HCT116 (cell line): ENCODE measurements around the gene RFXANK.

Experiments used
- CTCF ChIP-seq, 3 experiments: fragments of 200-600 bp in 1 of 3; sonication (generic) in 1 of 3; IDR thresholded peaks in 2 of 3; conservative IDR thresholded peaks in 1 of 3; 2 replicates each; pipeline ENCODE4 v1.5.1; 2012 to 2017; ENCODE audit warnings: low read depth in 2 of 3, low read length in 2 of 3, antibody characterized with exemption in 1 of 3, borderline replicate concordance in 1 of 3, control low read depth in 1 of 3, mild to moderate bottlenecking in 1 of 3, mixed read lengths in 1 of 3, mixed run types in 1 of 3, moderate library complexity in 1 of 3; ENCODE audit not compliant: insufficient read depth in 1 of 3
- EGR1 ChIP-seq: IDR thresholded peaks from 2 replicates; pipeline ENCODE4 v1.6.1; 2012; ENCODE audit warnings: low read depth
- EZH2phosphoT487 ChIP-seq: fragments of 200-600 bp; IDR thresholded peaks from 2 replicates; pipeline ENCODE4 v1.6.1; 2018; ENCODE audit warnings: antibody characterized with exemption, borderline replicate concordance
- MAX ChIP-seq: IDR thresholded peaks from 2 replicates; pipeline ENCODE4 v1.6.1; 2012
- POLR2A ChIP-seq: IDR thresholded peaks from 2 replicates; pipeline ENCODE4 v1.7.0; 2011; ENCODE audit warnings: borderline replicate concordance; ENCODE audit not compliant: insufficient read depth, insufficient read length; ENCODE audit errors: extremely low read depth
- POLR2AphosphoS5 ChIP-seq: IDR thresholded peaks from 2 replicates; pipeline ENCODE4 v1.6.1; 2011; ENCODE audit warnings: mild to moderate bottlenecking, low read depth, low read length, moderate library complexity
- RAD21 ChIP-seq: IDR thresholded peaks from 2 replicates; pipeline ENCODE4 v1.6.1; 2012; ENCODE audit warnings: low read depth, mild to moderate bottlenecking
- REST ChIP-seq: IDR thresholded peaks from 2 replicates; pipeline ENCODE4 v1.6.1; 2012; ENCODE audit warnings: low read depth
- SRF ChIP-seq: IDR thresholded peaks from 2 replicates; pipeline ENCODE4 v1.6.1; 2012; ENCODE audit warnings: low read depth
- YY1 ChIP-seq: IDR thresholded peaks from 2 replicates; pipeline ENCODE4 v1.6.1; 2011; ENCODE audit warnings: low read length, low read depth, moderate library complexity, mild to moderate bottlenecking; ENCODE audit not compliant: insufficient replicate concordance; ENCODE audit errors: extremely low read depth
- ZBTB33 ChIP-seq: IDR thresholded peaks from 2 replicates; pipeline ENCODE4 v1.6.1; 2011; ENCODE audit warnings: mild to moderate bottlenecking, low read length, moderate library complexity; ENCODE audit not compliant: insufficient replicate concordance; ENCODE audit errors: extremely low read depth

GRCh38 chr19:19185853-19186740 lies 6.0 kb upstream of the RFXANK start:
- TF ChIP-seq SRF = no peak
- no peak for TF ChIP-seq EZH2phosphoT487
- peak; percentile 76 to 91 (median 88); a peak in 5 of 6 replicates for TF ChIP-seq CTCF (IDR thresholded peaks at IDR 0.05 in 2 of 3, conservative IDR thresholded peaks at IDR 0.05 in 1 of 3; ENCODE audit: borderline replicate concordance in 1 of 3, insufficient read depth in 1 of 3, low read depth in 2 of 3, low read length in 2 of 3)
- TF ChIP-seq REST = no peak
- TF ChIP-seq POLR2A = no peak
- no peak for TF ChIP-seq EGR1
- TF ChIP-seq POLR2AphosphoS5 = no peak
- no peak for TF ChIP-seq YY1
- peak; percentile 78 for TF ChIP-seq RAD21
- TF ChIP-seq MAX = no peak
- no peak for TF ChIP-seq ZBTB33
